ENCODE data around the gene LRRC74B.

LRRC74B gene

GRCh38 chr22:21100149-21101032 is 54.6 kb downstream of the LRRC74B start:
- no peaks in the 10 kb centered on the region for H3K9me3 ChIP-seq (ENCODE audit: insufficient read depth, low read depth, low read length)
- no peaks in the 10 kb centered on the region for H3K79me2 ChIP-seq (ENCODE audit: insufficient read depth, low read length)
- no peaks in the 10 kb centered on the region for H3K27me3 ChIP-seq (ENCODE audit: insufficient read depth, low read length, poor library complexity, severe bottlenecking)
- no peaks in the 10 kb centered on the region for H3K36me3 ChIP-seq (ENCODE audit: insufficient read depth, low read length)
- no peak overlapping the region for H2AFZ ChIP-seq (ENCODE audit: low read length)
- H3K9ac ChIP-seq (ENCODE audit: low read depth, low read length, poor library complexity, severe bottlenecking) = no peak overlapping the region
- no peaks in the 10 kb centered on the region for H4K20me1 ChIP-seq (ENCODE audit: insufficient read depth, low read length, poor library complexity, severe bottlenecking)
- no peaks in the 10 kb centered on the region for H3F3A ChIP-seq (ENCODE audit: low read depth)
- H3K4me2 ChIP-seq (ENCODE audit: low read depth, low read length, poor library complexity, severe bottlenecking) = no peak overlapping the region
- H3K9me2 ChIP-seq (replicated peaks; ENCODE audit: low read depth, low read length) = no peaks in the 10 kb centered on the region
- no peak overlapping the region for H3K4me3 ChIP-seq (ENCODE audit: low read length, poor library complexity, severe bottlenecking)
- peaks cover 33% of the 10 kb centered on the region for H3K4me1 ChIP-seq (ENCODE audit: insufficient read depth, low read length, poor library complexity, severe bottlenecking)
- TF ChIP-seq CTCF (conservative IDR thresholded peaks at IDR 0.05; ENCODE audit: low read length) (no peak), EZH2phosphoT487 (IDR thresholded peaks at IDR 0.05; ENCODE audit: borderline replicate concordance) (no peak)

- H3K9me3 ChIP-seq (ENCODE audit: insufficient read depth, low read depth, low read length) = no peaks in the 10 kb centered on the region
- no peak overlapping the region for H3K4me3 ChIP-seq (ENCODE audit: low read length, poor library complexity, severe bottlenecking)
- H2AFZ ChIP-seq (ENCODE audit: low read length) = 0 out of 2 replicates have a peak overlapping the region, but pooled peaks have one; percentile 33
- H3K4me1 ChIP-seq (ENCODE audit: insufficient read depth, low read length, poor library complexity, severe bottlenecking) = peaks cover 49% of the 10 kb centered on the region
- H3K27me3 ChIP-seq (ENCODE audit: insufficient read depth, low read length, poor library complexity, severe bottlenecking) = no peaks in the 10 kb centered on the region
- TF ChIP-seq CTCF (conservative IDR thresholded peaks at IDR 0.05; ENCODE audit: low read length) (no peak), EZH2phosphoT487 (IDR thresholded peaks at IDR 0.05; ENCODE audit: borderline replicate concordance) (no peak)
- no peaks in the 10 kb centered on the region for H3K79me2 ChIP-seq (ENCODE audit: insufficient read depth, low read length)
- no peaks in the 10 kb centered on the region for H3K9me2 ChIP-seq (replicated peaks; ENCODE audit: low read depth, low read length)
- no peak overlapping the region for H3K9ac ChIP-seq (ENCODE audit: low read depth, low read length, poor library complexity, severe bottlenecking)
- no peaks in the 10 kb centered on the region for H3F3A ChIP-seq (ENCODE audit: low read depth)
- no peaks in the 10 kb centered on the region for H4K20me1 ChIP-seq (ENCODE audit: insufficient read depth, low read length, poor library complexity, severe bottlenecking)
- H3K36me3 ChIP-seq (ENCODE audit: insufficient read depth, low read length) = no peaks in the 10 kb centered on the region
- peak overlapping the region; percentile 70 for H3K4me2 ChIP-seq (ENCODE audit: low read depth, low read length, poor library complexity, severe bottlenecking)
Observed at GRCh38 chr22:21101877-21102638, 56.3 kb downstream of the LRRC74B start.

GRCh38 chr22:21102659-21103267 is 57.0 kb downstream of the LRRC74B start:
- Histone ChIP-seq H2AFZ (ENCODE audit: low read length) (peak overlapping the region; percentile 82), H3K4me2 (ENCODE audit: low read depth, low read length, poor library complexity, severe bottlenecking) (peak overlapping the region; percentile 70), H4K20me1 (ENCODE audit: insufficient read depth, low read length, poor library complexity, severe bottlenecking) (no peaks in the 10 kb centered on the region), H3K4me3 (ENCODE audit: low read length, poor library complexity, severe bottlenecking) (peak overlapping the region; percentile 70), H3K9me3 (ENCODE audit: insufficient read depth, low read depth, low read length) (no peaks in the 10 kb centered on the region), H3K9me2 (replicated peaks; ENCODE audit: low read depth, low read length) (no peaks in the 10 kb centered on the region), H3K9ac (ENCODE audit: low read depth, low read length, poor library complexity, severe bottlenecking) (no peak overlapping the region), H3K36me3 (ENCODE audit: insufficient read depth, low read length) (no peaks in the 10 kb centered on the region), H3F3A (ENCODE audit: low read depth) (no peaks in the 10 kb centered on the region), H3K79me2 (ENCODE audit: insufficient read depth, low read length) (no peaks in the 10 kb centered on the region), H3K4me1 (ENCODE audit: insufficient read depth, low read length, poor library complexity, severe bottlenecking) (peaks cover 53% of the 10 kb centered on the region), H3K27me3 (ENCODE audit: insufficient read depth, low read length, poor library complexity, severe bottlenecking) (no peaks in the 10 kb centered on the region)
- TF ChIP-seq EZH2phosphoT487 (IDR thresholded peaks at IDR 0.05; ENCODE audit: borderline replicate concordance) (no peak), CTCF (conservative IDR thresholded peaks at IDR 0.05; ENCODE audit: low read length) (peak; percentile 85)
